Prostate gland (tissue), 2 donors: ENCODE results near the gene OR1I1. TPM values are rescaled to one million over a fixed set of nuclear protein-coding genes. Genes with fewer than 3 reads are reported as not detected.

Experiments
- DNase-seq: peaks from one replicate; pipeline ENCODE4 v3.0.0-alpha.2; 2019; ENCODE audit warnings: low spot score
- H3K27ac ChIP-seq, 2 donors: fragments of 200-600 bp; sonication (generic); 2 replicates each; pipeline ENCODE4 v1.5.1; 2017 to 2019
- H3K27me3 ChIP-seq: fragments of 200-600 bp; sonication (generic); replicated peaks from 2 replicates; pipeline ENCODE4 v1.5.1; 2019; ENCODE audit not compliant: insufficient read depth
- H3K36me3 ChIP-seq, 2 donors: fragments of 200-600 bp; sonication (generic); 1 replicate in 1 of 2; 2 replicates in 1 of 2; pipeline versions ENCODE4 v1.5.1 to v1.8.1; 2017 to 2019
- H3K4me1 ChIP-seq: fragments of 200-600 bp; sonication (generic); replicated peaks from 2 replicates; pipeline ENCODE4 v1.5.1; 2019
- H3K4me3 ChIP-seq, 2 donors: fragments of 200-600 bp; sonication (generic); 2 replicates each; pipeline ENCODE4 v1.5.1; 2017 to 2019
- H3K9me3 ChIP-seq: fragments of 200-600 bp; sonication (generic); 2 replicates; pipeline ENCODE4 v1.5.1; 2017
- POLR2A ChIP-seq: fragments of 450-650 bp; IDR thresholded peaks from one replicate; pipeline ENCODE4 v1.6.1; 2016; ENCODE audit warnings: antibody characterized with exemption, mild to moderate bottlenecking
- POLR2AphosphoS5 ChIP-seq: sonication (generic); formaldehyde crosslinking; IDR thresholded peaks from one replicate; pipeline ENCODE4 v1.6.1; 2017; ENCODE audit warnings: antibody characterized with exemption
- WGBS: methylation state at CpG from one replicate; pipeline ENCODE4 v1.1.5; 2018; 5-methylcytosine and 5-hydroxymethylcytosine counted together
- intact Hi-C: fragments of 100-400 bp; cut with DNase I; formaldehyde crosslinking; loops from one replicate; pipeline ENCODE4 v1.14.2; 2022
- total RNA-seq, 2 donors: library from RNA; depleted of rRNA; stranded (reverse); fragments of >200 nt; gene quantifications; one replicate each; pipeline ENCODE4 v1.1.0, GENCODE V29; 2016
- TF ChIP-seq, protein P1 (sequence below), 4 experiments: fragments of 200-600 bp in 2 of 4; fragments of 450-650 bp in 2 of 4; sonication (generic) in 2 of 4; IDR thresholded peaks; 1 replicate in 3 of 4; 2 replicates in 1 of 4; pipeline ENCODE4 v1.5.1; 2016 to 2019; ENCODE audit warnings: antibody characterized with exemption in 4 of 4, mild to moderate bottlenecking in 2 of 4, moderate library complexity in 2 of 4

The OR1I1 gene
- total RNA-seq, 2 donors from 2014 or later = not detected

DNA sequence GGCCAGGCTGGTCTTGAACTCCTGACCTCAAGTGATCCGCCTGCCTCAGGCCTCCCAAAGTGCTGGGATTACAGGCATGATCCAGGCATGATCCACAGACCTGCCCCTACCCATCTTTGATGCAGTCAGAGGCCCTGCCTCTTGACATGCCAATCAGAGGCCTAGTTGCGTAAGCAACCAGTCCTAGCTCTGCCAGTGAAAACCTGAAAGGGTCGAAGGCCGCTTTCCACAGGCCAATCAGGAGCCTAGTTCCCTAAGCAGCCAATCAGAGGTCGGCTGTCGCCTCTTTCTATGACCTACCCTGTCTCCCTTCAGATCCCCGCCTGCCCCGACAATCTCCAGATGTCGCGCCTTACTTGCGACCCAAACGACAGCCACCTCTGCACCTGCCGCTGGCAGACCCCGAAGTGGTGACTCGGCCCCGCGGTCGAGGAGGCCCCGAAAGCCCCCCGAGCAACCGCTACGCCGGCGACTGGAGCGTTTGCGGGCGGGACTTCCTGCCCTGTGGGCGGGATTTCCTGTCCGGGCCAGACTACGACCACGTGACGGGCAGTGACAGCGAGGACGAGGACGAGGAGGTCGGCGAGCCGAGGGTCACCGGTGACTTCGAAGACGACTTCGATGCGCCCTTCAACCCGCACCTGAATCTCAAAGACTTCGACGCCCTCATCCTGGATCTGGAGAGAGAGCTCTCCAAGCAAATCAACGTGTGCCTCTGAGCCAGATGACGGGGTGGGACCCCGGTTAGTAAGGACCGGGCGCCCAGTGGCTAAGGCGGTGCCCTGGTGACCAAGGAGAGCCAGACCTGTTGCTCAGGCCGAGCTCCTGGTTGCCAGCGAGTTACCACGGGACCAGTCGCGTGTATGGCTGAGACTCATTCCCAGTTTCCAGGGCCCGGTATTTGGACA lies 31.5 kb downstream of the OR1I1 start:
- WGBS = 93% methylated on average over 57 of the region's 58 CpGs
- no peak overlapping the region for H3K27ac ChIP-seq
- intact Hi-C loops = no loop called here

DNA sequence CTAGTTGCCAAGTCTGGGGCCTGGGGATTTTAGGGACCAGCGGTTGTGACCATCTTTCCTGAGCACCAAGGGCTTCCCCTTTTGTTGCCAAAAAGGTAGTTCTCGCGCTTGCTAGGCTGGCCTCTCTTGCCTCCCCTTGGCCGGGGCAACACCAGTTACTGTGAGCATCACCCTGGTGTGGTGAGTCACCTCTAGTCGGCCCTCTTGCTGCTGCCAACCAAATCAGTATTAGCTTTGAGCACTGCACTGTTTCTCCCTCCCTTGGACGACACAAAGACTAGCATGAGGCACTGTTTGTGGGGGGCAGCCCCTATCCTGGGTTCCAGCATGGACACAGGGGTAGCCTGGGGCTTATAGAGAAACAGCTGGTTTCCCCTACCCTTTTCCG lies 32.1 kb downstream of the OR1I1 start:
- TF ChIP-seq, protein P1, sequence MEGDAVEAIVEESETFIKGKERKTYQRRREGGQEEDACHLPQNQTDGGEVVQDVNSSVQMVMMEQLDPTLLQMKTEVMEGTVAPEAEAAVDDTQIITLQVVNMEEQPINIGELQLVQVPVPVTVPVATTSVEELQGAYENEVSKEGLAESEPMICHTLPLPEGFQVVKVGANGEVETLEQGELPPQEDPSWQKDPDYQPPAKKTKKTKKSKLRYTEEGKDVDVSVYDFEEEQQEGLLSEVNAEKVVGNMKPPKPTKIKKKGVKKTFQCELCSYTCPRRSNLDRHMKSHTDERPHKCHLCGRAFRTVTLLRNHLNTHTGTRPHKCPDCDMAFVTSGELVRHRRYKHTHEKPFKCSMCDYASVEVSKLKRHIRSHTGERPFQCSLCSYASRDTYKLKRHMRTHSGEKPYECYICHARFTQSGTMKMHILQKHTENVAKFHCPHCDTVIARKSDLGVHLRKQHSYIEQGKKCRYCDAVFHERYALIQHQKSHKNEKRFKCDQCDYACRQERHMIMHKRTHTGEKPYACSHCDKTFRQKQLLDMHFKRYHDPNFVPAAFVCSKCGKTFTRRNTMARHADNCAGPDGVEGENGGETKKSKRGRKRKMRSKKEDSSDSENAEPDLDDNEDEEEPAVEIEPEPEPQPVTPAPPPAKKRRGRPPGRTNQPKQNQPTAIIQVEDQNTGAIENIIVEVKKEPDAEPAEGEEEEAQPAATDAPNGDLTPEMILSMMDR (IDR thresholded peaks at IDR 0.05) = no peak
- TF ChIP-seq POLR2AphosphoS5 = no peak
- TF ChIP-seq POLR2A = no peak
- no peak overlapping the region for H3K27ac ChIP-seq
- WGBS = 63% methylated on average over 4 of the region's 7 CpGs
- H3K4me3 ChIP-seq = no peak overlapping the region
- DNase-seq = no peak
- no peaks in the 10 kb centered on the region for H3K9me3 ChIP-seq
- no peaks in the 10 kb centered on the region for H3K4me1 ChIP-seq
- H3K27me3 ChIP-seq = no peaks in the 10 kb centered on the region
- peaks cover 0 to 11% of the 10 kb centered on the region in 2 donors for H3K36me3 ChIP-seq
- intact Hi-C loops = no loop called here

More for the DNA sequence above, 31.5 kb downstream of the OR1I1 start:
- Histone ChIP-seq H3K36me3 (peaks cover 0 to 11% of the 10 kb centered on the region in 2 donors), H3K27me3 (no peaks in the 10 kb centered on the region), H3K4me3 (no peak overlapping the region), H3K9me3 (no peaks in the 10 kb centered on the region), H3K4me1 (no peaks in the 10 kb centered on the region)
- TF ChIP-seq POLR2AphosphoS5 (no peak), POLR2A (no peak)
- TF ChIP-seq, protein P1 (IDR thresholded peaks at IDR 0.05) = no peak
- no peak for DNase-seq

DNA sequence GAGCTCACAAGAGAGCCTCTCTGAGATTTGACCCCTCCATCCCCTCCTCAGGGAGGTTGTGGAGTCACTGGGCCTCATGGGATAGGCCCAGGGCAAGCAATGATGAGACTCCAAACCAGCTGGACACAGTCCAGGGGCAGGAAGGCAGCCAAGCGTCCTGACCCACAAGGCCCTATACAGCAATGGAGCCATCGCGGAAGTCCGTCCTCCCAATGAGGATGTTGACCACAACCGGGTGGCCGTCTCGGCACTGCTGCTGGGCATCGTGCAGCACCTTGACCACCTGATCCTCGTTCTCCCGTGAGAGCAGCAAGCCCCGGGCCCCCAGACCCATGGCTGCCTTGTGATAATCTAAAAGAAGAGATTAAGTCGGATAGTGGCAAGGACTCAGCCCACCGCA lies 33.1 kb downstream of the OR1I1 start:
- intact Hi-C loops = no loop called here
- peaks cover 0 to 11% of the 10 kb centered on the region in 2 donors for H3K36me3 ChIP-seq
- no peak for DNase-seq

DNA sequence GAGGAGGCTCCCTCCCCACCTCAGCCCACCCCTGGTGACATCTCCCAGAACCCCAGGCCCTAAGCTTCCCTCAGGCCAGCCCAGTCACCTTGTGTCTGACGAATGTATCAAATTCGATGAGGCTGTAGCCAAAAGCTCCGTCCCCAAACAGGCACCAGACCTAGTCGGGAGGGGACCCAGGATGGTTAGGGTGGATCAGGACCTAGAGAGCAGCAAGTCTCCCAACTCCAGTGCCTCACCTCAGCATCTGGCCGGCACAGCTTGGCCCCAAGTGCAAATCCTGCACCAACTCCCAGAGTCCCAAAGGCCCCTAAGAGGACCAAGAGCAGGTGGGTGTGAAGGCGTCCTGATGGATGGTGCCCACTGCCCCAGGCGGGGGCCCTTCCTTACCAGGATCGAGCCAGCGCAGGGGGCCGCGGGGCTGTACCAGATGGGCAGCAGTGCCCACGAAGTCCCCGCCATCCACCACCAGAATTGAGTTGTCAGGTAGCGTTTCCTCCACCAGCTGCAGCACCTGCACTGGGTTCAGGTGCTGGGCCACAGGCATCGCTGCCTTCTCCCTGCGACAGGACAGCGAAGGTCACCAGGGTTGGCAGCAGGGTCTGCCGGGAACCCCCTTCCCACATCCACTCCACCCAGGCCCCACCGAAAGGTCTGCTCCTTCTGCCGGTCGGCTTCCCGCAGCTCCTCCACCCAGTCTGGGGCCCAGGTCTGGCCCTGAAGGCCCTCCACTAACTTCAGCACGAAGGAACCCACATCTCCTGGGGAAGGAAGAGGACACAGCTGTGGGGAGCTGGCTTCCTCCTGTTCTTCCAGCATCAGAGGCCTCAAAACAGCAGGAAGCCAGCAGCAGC lies 34.0 kb downstream of the OR1I1 start:
- Histone ChIP-seq H3K4me3 (no peak overlapping the region), H3K27me3 (no peaks in the 10 kb centered on the region), H3K9me3 (no peaks in the 10 kb centered on the region), H3K36me3 (peaks cover 0 to 11% of the 10 kb centered on the region in 2 donors), H3K4me1 (no peaks in the 10 kb centered on the region), H3K27ac (no peak overlapping the region)
- TF ChIP-seq, protein P1 (IDR thresholded peaks at IDR 0.05) = no peak
- TF ChIP-seq POLR2A = no peak
- no peak for TF ChIP-seq POLR2AphosphoS5
- 91% methylated on average over 16 of the region's 23 CpGs for WGBS
- DNase-seq = no peak
- intact Hi-C loops = no loop called here

More for the DNA sequence above, 33.1 kb downstream of the OR1I1 start:
- H3K9me3 ChIP-seq = no peaks in the 10 kb centered on the region
- H3K4me3 ChIP-seq = no peak overlapping the region
- no peak for TF ChIP-seq POLR2AphosphoS5
- TF ChIP-seq, protein P1 (IDR thresholded peaks at IDR 0.05) = no peak
- TF ChIP-seq POLR2A = no peak
- WGBS = 70% methylated on average over 13 of the region's 13 CpGs
- H3K27me3 ChIP-seq = no peaks in the 10 kb centered on the region
- no peak overlapping the region for H3K27ac ChIP-seq
- no peaks in the 10 kb centered on the region for H3K4me1 ChIP-seq
